NCI-H510A (cell line): Measurements from ENCODE around the gene PKHD1.

Source experiments
- DNase-seq: peaks from one replicate; lab custom pipeline; 2025; lab: John Stamatoyannopoulos, UW

The PKHD1 gene

DNA sequence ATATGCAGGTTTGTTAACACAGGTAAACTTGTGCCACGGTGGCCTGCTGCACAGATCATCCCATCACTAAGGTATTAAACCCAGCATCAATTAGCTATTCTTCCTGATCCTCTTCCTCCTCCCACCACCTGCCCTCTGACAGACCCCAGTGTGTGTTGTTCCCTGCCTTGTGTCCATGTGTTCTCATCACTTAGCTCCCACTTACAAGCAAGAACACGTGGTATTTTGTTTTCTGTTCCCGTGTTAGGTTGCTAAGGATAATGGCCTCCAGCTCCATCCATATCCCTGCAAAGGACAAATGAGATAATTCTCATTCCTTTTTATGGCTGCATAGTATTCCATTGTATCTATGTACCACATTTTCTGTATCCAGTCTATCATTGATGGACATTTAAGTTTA is 294.0 kb downstream of the PKHD1 start:
- no peak for DNase-seq

DNA sequence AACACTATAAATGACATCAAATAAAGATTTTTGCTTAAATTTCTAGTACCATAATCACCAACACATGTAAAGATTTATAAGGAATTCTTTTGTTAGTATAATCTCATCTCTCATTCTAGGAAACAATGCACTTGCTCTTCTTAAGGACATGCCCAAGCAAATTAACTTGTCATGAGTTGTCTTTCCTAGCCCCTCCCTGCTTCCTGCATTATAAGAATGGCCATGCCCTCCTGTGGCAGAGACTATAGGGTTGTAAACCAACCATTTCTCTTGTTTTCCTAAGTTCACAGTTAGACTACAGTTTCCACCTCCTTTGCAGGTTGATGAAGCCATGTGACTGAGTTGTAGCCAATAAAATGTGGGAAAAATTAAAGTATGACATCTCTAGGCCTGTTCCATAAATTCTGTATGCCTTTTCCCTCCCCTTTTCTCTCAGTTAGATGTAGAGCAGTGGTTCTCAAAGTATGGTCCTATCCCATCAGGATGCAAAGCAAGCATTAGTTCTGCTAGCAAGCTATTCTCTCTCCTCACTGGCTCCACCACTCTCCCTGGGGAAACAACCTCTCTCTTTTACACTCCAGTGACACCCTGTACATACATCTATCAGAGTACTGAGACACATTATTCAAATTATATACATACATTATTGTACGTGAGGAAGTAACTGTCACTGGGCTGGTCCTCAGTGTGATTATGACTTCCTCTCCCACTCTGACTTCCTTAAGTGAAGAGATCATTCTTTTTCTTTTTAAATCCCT is 295.0 kb downstream of the PKHD1 start:
- DNase-seq: no peak

DNA sequence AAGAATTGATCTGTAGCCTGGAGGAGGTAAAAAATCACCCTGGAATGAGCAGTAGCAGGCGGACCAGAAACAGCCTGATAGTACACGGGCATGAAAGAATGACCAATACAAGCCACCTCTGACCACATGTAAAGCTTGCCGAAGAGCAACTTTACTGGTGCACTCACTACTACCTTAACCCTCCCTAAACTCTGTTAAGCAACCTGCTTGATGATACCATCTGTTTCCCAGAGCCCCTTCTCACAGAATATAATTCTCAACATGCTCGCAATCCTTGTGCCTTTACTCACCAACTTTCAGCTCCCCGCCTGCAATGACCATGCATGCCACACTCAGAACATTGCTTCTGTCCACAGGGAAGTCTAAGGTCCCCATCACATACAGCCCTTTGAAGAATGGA is 296.5 kb downstream of the PKHD1 start:
- no peak for DNase-seq

DNA sequence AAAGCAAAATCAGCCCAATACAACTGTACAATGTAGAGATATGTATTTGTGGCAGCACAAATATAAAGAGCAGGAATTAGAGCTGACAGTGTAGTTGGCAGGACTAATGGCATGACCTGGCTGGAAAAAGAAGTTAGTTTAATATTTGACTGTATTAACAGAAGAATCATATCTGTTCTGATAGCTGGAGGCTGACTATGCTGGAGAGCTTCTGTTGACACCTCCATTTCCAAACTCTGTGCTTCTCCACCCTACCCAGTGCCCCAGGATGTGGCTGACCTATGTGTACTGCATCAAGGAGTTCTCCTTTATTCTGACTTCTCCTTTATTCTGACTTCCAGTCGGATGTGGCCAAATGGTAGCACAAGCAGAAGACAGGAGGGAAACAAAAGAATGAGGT is 299.3 kb downstream of the PKHD1 start:
- no peak for DNase-seq

DNA sequence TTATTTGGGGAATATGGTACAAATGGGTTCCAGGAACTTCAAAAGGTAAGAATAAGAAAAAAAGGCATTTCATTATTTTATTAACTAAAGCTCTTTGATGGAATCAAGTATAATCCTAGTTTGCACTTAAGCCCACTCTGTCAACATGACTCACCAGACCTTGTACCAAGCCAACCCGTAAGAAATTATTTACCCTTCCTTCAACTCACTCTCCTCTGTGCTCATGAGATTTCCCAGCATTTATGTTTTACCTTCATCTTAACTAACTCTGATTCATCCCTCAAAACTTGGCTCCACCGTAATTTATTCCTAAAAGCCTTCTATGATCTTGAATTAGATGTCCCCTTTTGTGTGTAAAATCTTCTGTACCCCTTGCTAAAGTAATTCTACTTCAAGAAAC is 308.7 kb downstream of the PKHD1 start:
- no peak for DNase-seq

DNA sequence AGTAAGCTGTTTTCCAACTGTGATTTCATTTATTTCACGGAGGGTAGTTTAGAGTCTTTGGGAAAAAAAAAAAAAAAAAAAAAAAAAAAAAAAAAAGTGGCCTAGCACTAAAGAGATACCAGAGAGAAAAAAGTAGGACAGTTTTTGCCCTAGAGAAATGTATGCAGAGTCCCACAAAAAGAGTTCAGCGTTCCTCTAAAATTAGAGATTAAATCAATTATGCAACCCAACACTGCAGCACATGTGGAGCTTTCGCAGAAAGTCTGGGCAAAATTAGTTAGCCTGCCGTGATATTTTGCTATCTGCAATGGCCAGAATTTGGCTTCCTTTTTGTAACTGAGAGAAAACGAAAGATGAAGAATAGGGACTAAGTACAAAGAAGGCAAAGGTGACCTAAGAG is 309.8 kb downstream of the PKHD1 start:
- DNase-seq: no peak

DNA sequence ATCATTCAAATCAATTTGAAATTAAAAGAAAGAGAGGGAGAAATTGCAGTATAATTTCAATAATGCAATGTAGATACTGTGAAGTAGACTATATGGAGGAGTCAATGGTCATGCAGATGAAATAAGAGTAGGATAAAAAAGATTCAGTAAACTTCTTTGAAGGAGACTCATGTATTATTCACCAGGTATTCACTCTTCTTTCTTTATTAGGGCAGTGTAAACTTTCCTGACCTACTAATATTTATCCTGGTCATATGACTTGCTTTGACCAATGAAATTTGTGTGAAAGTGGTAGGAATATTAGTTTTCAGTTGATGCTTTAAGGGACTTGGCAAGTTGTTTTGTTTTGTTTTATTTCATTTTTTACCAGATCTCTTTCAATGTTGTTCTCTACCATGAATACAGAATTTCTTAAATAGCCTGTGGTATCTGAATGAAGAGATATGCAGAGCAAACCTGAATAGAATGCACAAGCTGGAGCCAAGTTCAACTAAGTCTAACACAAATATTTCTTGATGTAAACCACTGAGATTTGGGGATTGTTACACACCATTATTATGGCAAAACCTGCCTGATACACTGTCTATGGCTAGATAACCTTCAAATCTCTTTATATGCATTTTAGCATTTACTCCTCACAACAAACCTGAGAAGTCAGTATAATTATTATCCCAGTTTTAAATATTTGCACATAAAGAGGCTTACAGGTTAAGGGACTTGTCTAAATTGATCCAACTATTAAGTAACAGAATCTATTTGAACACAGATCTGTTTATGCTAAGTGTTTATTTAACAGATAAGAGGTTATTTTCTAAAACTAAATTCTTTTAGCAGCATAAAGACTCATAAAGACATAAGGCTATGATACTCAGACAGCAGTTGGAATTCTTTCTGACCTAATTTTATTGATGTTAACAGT is 311.2 kb downstream of the PKHD1 start:
- DNase-seq: no peak

DNA sequence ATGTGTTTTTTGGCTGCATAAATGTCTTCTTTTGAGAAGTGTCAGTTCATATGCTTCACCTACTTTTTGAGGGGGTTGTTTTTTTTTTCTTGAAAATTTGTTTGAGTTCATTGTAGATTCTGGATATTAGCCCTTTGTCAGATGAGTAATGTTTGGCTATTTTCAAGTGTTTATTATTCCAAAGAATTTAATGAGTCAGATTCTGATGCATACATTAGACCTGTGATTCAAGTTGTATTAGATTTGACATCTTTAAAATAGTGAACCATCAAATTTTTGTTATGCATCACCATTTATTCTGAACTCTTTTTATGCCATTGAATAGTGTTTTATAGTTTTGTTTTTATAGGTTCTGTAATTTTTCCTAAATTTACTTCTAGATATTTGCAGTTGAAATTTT is 319.3 kb downstream of the PKHD1 start:
- DNase-seq: no peak

DNA sequence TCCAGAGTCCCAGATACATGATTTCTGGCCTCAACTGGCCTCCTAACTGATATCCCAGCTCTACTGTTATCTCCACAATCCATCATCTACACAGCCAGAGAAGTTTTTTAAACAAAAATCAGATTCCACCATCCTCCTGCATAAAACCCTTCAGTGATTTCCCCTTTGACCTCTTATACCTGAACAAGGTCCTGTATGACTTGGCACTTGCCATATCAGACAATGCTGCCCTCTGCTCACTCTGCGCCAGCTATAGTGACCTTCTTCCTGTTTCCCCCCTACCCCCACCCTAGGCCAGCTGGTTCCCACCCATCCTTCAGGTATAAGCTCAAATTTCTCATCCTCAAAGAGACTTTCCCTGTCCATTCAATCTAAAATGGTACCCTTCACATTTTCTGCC is 322.2 kb downstream of the PKHD1 start:
- no peak for DNase-seq

DNA sequence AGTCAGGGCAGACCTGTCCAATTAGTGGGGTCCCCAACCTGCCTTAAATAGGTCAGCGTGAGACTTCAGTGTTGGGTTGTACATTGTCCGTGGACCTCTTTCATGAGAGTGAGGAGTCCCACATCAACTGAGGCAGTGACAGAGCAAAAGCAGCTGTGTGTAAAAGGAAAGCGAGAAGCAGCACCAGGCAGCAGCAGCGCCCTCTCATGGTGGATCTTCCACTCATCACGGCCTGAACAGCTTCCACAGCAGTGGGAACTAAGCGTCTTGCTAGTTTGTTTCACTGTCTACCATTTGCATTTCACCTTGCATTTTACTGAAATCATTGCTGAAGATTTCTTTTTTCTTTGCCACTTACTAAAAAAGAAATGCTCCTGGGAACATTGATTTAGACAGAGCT is 333.8 kb downstream of the PKHD1 start:
- no peak for DNase-seq

DNA sequence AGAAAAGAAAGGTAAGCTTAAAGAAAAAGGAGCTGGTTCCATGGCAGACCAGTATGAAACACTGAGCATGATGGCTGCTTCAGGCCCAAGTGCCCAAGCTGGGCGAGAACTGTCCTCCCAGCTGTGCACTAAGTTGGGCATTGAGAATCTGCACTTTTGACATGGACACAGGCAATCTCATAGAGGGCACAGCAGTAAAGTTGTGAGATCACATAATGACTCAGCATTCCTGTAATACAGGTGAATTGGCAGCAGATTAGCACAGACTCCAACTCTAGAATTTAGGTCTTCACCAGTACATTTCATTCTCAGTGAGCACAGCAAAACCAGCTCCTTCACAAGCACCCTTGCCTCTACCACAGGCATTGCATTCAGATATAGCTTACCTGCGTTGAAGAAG is 343.4 kb downstream of the PKHD1 start:
- no peak for DNase-seq

DNA sequence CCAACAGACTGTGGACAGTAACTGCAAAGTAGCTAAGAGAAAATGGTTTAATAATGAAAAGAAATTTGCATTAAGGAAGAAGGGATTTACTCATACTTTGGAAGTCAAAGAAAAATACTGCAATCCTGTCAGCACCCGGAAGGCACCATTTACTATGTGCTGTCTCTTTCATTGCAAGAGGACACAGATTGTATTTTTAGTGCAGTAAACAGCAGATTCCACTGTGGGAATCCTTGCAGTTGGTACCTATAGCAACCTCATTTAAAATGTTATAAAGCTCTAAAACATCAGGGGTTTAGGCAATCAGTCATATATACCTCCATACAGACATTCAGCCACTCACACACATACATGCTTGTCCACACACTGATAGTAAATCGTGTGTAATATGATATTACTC is 346.8 kb downstream of the PKHD1 start:
- DNase-seq: no peak

DNA sequence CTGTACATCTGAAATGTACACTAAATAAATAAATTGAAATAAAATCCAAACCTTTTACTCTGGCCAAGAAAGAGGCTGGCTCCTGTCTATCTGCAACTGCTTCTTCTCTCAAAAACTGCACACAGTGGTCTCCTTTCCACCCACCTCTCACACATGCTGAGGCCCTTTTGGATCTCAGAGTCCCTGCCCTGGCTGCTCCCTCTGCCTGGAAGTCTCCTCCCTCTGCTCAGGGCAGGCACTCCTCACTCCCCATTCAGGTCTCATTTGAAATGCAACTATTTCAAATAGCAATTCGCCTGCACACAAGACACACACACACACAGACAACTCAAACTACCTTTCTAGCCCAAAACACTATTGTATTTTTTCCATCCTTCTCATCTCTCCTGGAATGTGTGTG is 348.8 kb downstream of the PKHD1 start:
- no peak for DNase-seq

DNA sequence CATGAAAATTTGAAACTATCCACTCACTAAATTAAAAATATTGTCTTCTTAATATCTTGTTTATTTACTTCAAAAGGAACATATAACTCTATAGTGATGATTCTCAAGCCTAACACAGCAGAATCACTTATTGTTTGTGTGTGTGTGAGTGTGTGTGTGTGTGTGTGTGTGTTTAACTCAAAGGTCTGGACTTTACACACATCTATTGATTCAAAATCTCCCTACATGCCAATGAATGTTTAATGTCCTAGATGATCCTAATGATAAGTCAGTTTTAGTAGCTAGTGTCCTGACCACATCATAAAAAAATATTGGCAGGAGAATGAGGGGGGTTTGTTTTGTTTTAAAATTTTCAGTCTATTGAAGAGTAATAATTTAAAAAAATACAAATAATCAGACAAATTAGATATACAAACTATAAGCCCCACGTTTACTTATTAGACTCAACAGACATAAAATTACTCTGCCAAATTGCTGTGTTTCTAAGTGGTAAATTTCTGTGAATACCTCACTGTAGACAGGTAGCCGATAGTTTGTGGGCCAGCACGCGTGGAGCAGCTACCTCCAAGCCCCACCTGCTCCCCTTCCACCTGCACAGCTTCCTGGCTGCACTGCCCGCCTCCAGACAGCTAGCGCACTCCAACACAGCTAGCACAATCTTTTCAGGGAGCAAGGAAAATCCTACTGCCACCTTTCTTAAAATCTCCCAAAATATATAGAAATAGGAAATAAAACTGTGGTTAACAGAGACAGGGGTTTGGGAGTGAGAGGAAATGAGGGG is 349.6 kb downstream of the PKHD1 start:
- no peak for DNase-seq

DNA sequence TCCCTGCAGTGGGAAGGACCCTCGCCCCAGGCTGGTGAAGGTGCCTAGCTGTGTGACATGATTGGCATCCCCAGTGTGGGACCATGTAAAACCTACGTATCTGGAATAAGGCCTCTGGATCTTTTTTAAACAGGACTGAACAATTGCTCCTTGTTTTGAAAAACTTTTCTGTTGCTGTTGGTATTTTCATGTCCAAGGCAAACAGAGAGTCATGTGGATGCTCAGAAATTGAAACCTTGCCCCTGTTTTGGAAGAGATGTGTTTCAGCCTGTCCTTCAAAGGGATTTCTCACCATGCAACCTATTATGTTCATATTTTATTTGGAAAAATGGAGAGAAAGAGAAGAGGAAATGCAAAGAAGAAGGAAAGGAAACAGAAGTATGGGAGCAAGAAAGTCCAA is 362.3 kb downstream of the PKHD1 start:
- no peak for DNase-seq

DNA sequence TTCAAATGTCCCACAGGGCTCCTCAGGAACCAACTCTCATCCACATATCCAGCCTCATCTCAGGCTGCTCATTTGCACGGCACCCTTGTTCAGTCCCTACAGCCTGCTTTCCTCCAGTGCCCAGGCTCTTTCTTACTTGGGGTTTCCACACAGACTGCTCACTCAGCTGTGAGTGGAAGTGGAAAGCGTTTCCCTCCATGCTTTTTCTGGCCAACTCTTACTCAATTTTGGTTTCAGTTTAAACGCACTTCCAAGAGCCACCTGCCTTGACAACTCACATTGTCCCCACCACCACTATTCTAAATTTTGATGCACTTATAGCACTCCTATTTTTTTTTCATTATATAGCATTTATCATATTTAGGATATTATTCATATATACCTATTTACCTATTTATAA is 367.1 kb downstream of the PKHD1 start:
- DNase-seq: no peak

DNA sequence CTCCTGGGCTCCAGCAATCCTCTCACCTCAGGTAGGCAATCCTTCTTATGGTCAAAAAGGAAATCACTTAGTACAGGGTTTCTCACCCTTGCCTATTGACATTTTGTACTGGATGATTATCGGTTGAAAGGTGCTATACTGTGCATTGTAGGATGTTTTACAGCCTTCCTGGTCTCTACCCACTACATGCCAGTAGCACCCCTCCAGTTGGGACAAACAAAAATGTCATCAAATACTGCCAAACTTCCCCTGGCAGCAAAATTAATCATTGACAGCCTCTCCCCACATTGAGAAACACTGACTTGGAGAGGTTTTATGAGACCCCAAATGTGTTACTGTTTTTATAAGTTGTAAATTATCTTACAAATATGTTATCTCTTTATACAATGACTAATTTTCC is 368.1 kb downstream of the PKHD1 start:
- no peak for DNase-seq

DNA sequence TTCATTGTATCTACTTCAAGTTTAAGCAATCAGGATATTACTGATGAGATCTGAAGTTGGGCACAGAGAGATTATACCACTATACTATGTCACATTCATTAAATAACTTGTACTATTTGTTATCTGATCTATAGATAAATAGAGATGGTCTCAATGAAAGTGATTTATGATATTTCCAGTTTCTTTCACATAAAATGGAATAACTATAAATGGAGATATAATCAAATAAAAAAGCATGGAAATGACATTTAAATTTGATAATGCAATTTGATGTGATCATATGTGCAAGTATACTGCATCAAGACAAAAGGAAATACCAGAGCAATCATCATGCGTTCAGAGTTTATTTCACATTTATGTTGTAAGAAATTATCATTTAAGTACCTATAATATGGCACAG is 368.9 kb downstream of the PKHD1 start:
- DNase-seq: no peak

DNA sequence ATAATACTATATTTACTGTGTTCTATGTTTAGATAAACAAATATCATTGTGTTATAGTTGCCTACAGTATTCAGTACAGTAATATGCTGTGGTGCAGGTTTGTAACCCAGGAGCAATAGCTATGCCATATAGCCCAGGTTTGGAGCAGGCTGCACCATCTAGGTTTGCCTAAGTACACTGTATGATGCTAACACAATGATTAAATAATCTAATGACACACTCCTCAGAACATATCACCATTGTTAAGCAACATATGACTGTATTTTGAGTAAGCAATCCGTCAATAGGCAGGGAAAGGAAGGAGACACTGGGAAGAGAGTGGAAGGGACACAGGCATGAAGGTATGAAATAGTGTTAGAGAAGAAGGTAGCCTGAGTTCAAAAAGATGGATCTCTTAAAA is 369.9 kb downstream of the PKHD1 start:
- no peak for DNase-seq

DNA sequence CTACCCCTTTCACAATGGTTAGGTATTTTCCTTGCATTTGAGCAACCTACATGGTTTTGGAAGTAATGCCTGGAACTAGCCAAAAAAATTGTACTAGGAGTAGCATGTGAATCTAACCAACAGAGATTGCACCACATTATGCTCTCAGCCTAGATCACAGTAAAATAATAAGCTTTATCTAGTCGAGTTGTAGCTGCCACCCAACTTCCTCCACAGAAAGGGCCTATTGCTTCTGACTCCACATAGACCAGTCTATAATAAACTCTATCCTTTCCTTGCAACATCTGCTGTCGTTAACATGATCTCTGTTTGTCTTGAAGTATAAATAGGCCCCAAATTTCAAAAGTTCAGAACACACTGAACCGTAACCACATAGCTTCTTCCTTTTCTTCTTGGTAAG is 375.5 kb downstream of the PKHD1 start:
- DNase-seq: no peak

DNA sequence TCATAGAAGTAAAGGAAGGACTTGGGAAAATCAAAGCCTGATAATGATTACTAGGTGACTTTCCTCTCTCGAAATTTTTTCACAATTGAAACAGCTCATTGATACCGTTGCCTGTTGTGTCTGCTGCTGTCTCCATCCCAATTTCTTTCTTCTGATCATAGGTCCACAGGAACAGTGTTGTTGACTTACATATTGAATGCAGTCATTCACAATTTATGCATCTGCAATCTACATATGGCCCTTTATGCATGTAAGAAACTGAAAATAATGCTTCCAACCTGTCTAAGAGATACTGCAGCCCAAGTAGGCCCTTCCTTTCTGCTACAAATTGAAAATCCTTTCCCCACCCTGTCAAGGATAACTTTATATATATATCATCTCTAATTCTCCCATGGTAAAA is 381.3 kb downstream of the PKHD1 start:
- DNase-seq: no peak

DNA sequence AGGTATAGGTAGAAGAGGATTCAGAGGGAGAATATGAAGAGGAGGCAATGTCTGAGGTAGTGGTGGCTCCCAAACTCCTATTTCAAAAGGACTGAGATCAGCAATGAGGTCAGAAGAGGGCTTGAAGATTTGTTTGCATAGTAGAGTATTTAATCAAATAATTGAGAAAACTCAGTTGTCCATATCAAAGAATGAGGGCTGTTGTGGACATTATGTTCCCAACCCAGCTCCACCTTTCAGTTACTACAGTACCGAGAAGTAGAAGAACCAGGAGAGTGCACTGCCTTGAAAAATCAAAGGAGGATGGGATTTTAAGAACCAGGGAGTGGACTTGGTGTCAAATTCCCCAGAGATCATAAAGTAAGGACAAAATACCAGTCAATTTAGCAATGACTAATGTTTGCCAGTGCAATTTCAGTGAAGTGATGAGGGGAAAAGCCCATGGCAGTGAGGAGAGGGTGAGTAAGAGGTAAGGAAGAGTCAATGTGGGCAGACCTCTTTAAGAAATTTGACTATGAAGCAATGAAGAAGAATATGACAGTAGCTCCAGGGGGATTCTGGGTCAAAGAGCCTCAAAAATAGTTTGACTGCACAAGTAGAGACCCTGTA is 382.4 kb downstream of the PKHD1 start:
- no peak for DNase-seq
